WTC11 (cell line): ENCODE measurements around the gene TBC1D1. TPM values are rescaled to one million over a fixed set of nuclear protein-coding genes. Genes with fewer than 3 reads are reported as not detected.

ENCODE experiments used
- ATAC-seq: fragments of 200-7000 bp; cut with Tn5 transposase; 2 replicates; pipeline ENCODE4 v1.10.0; 2021; ENCODE audit warnings: mild to moderate bottlenecking, moderate library complexity
- CTCF ChIA-PET: fragments of 300-600 bp; sonication (Branson Sonifier 250); formaldehyde crosslinking; loops from one replicate; lab custom pipeline; 2021; ENCODE audit warnings: antibody characterized with exemption; lab: Charles Lee
- POLR2A ChIA-PET: fragments of 350-600 bp; sonication (Branson Sonifier 250); formaldehyde crosslinking; loops from one replicate; lab custom pipeline; 2021; ENCODE audit warnings: antibody characterized with exemption; lab: Charles Lee
- DNase-seq: peaks from one replicate; pipeline ENCODE4 v3.0.0; 2021; ENCODE audit warnings: low spot score
- H3K27ac Mint-ChIP-seq: 2 replicates; pipeline ENCODE4 v1.8.0; 2021; ENCODE audit warnings: mixed read lengths
- H3K27me3 Mint-ChIP-seq: 2 replicates; pipeline ENCODE4 v1.8.0; 2021; ENCODE audit warnings: low read depth, mild to moderate bottlenecking, moderate library complexity, mixed read lengths
- H3K36me3 Mint-ChIP-seq: 2 replicates; pipeline ENCODE4 v1.8.0; 2021; ENCODE audit warnings: mixed read lengths
- H3K4me1 Mint-ChIP-seq: 2 replicates; pipeline ENCODE4 v1.8.0; 2022; ENCODE audit warnings: mixed read lengths
- H3K4me3 Mint-ChIP-seq: 2 replicates; pipeline ENCODE4 v1.8.0; 2021; ENCODE audit warnings: mild to moderate bottlenecking, moderate library complexity, mixed read lengths
- H3K9me3 Mint-ChIP-seq: 2 replicates; pipeline ENCODE4 v1.8.0; 2021; ENCODE audit warnings: mixed read lengths
- ATF1 ChIP-seq: sonication (generic); formaldehyde crosslinking; IDR thresholded peaks from 2 replicates; pipeline ENCODE4 v1.8.1; 2023; ENCODE audit warnings: mild to moderate bottlenecking, moderate library complexity, missing genetic modification reagents
- ATF6 ChIP-seq: sonication (generic); formaldehyde crosslinking; IDR thresholded peaks from 2 replicates; pipeline ENCODE4 v1.8.1; 2023; ENCODE audit warnings: mild to moderate bottlenecking, missing genetic modification reagents
- FOXK1 ChIP-seq: sonication (generic); formaldehyde crosslinking; IDR thresholded peaks from 2 replicates; pipeline ENCODE4 v1.8.0; 2022; ENCODE audit warnings: mild to moderate bottlenecking, moderate library complexity, missing genetic modification reagents
- GRHL2 ChIP-seq: fragments of 250-450 bp; sonication (Bioruptor Pico); IDR thresholded peaks from 2 replicates; pipeline ENCODE4 v1.8.0; 2022; ENCODE audit warnings: mild to moderate bottlenecking, moderate library complexity; ENCODE audit not compliant: insufficient replicate concordance, severe bottlenecking
- GTF2I ChIP-seq: fragments of 250-450 bp; sonication (Bioruptor Pico); conservative IDR thresholded peaks from 2 replicates; pipeline ENCODE4 v1.4.0; 2021; ENCODE audit warnings: mild to moderate bottlenecking
- JUN ChIP-seq: sonication (generic); formaldehyde crosslinking; IDR thresholded peaks from 2 replicates; pipeline ENCODE4 v1.8.0; 2023; ENCODE audit warnings: mild to moderate bottlenecking, missing genetic modification reagents
- MAX ChIP-seq: sonication (generic); formaldehyde crosslinking; IDR thresholded peaks from 2 replicates; pipeline ENCODE4 v1.8.0; 2022; ENCODE audit warnings: mild to moderate bottlenecking, missing genetic modification reagents
- NFATC4 ChIP-seq: fragments of 250-450 bp; sonication (Bioruptor Pico); IDR thresholded peaks from 2 replicates; pipeline ENCODE4 v1.9.0; 2021; ENCODE audit warnings: mild to moderate bottlenecking
- NFE2L1 ChIP-seq: sonication (generic); formaldehyde crosslinking; IDR thresholded peaks from 2 replicates; pipeline ENCODE4 v1.8.1; 2023; ENCODE audit warnings: missing genetic modification reagents
- NFYB ChIP-seq: sonication (generic); formaldehyde crosslinking; conservative IDR thresholded peaks from 2 replicates; pipeline ENCODE4 v1.8.0; 2022; ENCODE audit warnings: low read depth, missing genetic modification reagents
- NR1H2 ChIP-seq: sonication (generic); formaldehyde crosslinking; IDR thresholded peaks from 2 replicates; pipeline ENCODE4 v1.9.0; 2021; ENCODE audit warnings: mild to moderate bottlenecking, moderate library complexity, missing genetic modification reagents
- ZNF512 ChIP-seq: sonication (generic); formaldehyde crosslinking; IDR thresholded peaks from 2 replicates; pipeline ENCODE4 v1.8.1; 2022; ENCODE audit warnings: missing genetic modification reagents, borderline replicate concordance
- ZSCAN18 ChIP-seq: fragments of 250-450 bp; sonication (Bioruptor Pico); IDR thresholded peaks from 2 replicates; pipeline ENCODE4 v2.1.2; 2022; ENCODE audit warnings: mild to moderate bottlenecking, moderate library complexity
- total RNA-seq: library from RNA; stranded (reverse); gene quantifications from 3 replicates; pipeline ENCODE4 v1.2.3, GENCODE V29; 2021

TBC1D1 gene
- total RNA-seq, 1 experiment from 2014 or later: 134 TPM

- no peak for TF ChIP-seq ZSCAN18 (CRISPR knock-in tag)
- TF ChIP-seq, all 79 proteins: peak for 0
Observed at GRCh38 chr4:38085751-38086150, 194.9 kb downstream of the TBC1D1 start (continued).

- Mint-ChIP-seq H3K27ac (peak overlapping the region; percentile 73), H3K4me3 (no peak overlapping the region), H3K4me1 (peaks cover 54% of the 10 kb centered on the region), H3K9me3 (peaks cover 4% of the 10 kb centered on the region; the same call in 1 of the 2 replicates), H3K27me3 (no peaks in the 10 kb centered on the region), H3K36me3 (peaks cover 19% of the 10 kb centered on the region)
- ChIA-PET POLR2A (interaction anchor here (0.6 to 0.7 kb wide), 2 partner anchors 28 to 499 kb away, joined by 4 to 5 read pairs; no protein-coding TSS in a partner anchor), CTCF (interaction anchor here (0.6 to 4.0 kb wide), 9 partner anchors 10 to 774 kb away, joined by 3 to 47 read pairs (median 4); no protein-coding TSS in a partner anchor)
- TF ChIP-seq NR1H2 (CRISPR knock-in tag): no peak
- TF ChIP-seq NFE2L1 (CRISPR knock-in tag): no peak
- TF ChIP-seq MAX: no peak
- peak; percentile 54 for ATAC-seq
- DNase-seq: no peak
Observed at GRCh38 chr4:38086151-38086848, 195.4 kb downstream of the TBC1D1 start.

- no peak for DNase-seq
- H3K4me3 Mint-ChIP-seq: no peak overlapping the region
- TF ChIP-seq ATF6 (CRISPR knock-in tag): no peak
- no peak for TF ChIP-seq GTF2I (CRISPR knock-in tag)
- TF ChIP-seq MAX: no peak
- no peak for TF ChIP-seq FOXK1 (CRISPR knock-in tag)
- TF ChIP-seq NFYB: no peak
- no peak for TF ChIP-seq NFATC4 (CRISPR knock-in tag)
- TF ChIP-seq ATF1: no peak
- no peak for TF ChIP-seq JUN (CRISPR knock-in tag)
- TF ChIP-seq ZNF512: no peak
- TF ChIP-seq, all 79 proteins: peak for 0
- POLR2A ChIA-PET: interaction anchor here (0.6 kb wide), 1 partner anchor 28 kb away, joined by 4 read pairs; no protein-coding TSS in a partner anchor
- CTCF ChIA-PET: interaction anchor here (0.6 to 4.0 kb wide), 8 partner anchors 10 to 773 kb away, joined by 3 to 47 read pairs (median 4); no protein-coding TSS in a partner anchor
- no peaks in the 10 kb centered on the region for H3K27me3 Mint-ChIP-seq
- no peak for ATAC-seq
- peaks cover 19% of the 10 kb centered on the region for H3K36me3 Mint-ChIP-seq
- peaks cover 51% of the 10 kb centered on the region for H3K4me1 Mint-ChIP-seq
- peak overlapping the region; percentile 73 for H3K27ac Mint-ChIP-seq
- H3K9me3 Mint-ChIP-seq: peaks cover 4% of the 10 kb centered on the region; the same call in 1 of the 2 replicates
Observed at GRCh38 chr4:38086849-38087226, 196.0 kb downstream of the TBC1D1 start.

- Mint-ChIP-seq H3K4me3 (no peak overlapping the region), H3K27me3 (no peaks in the 10 kb centered on the region), H3K36me3 (peaks cover 22% of the 10 kb centered on the region), H3K9me3 (peaks cover 4% of the 10 kb centered on the region; the same call in 1 of the 2 replicates), H3K4me1 (peaks cover 51% of the 10 kb centered on the region), H3K27ac (no peak overlapping the region)
- ATAC-seq: no peak
- no peak for TF ChIP-seq GRHL2 (CRISPR knock-in tag)
- TF ChIP-seq NFYB: no peak
- ChIA-PET POLR2A (no interaction called here), CTCF (no interaction called here)
- DNase-seq: no peak
Observed at GRCh38 chr4:38088321-38088720, 197.4 kb downstream of the TBC1D1 start.
